Retinal pigment epithelial cell (primary cell): ENCODE measurements around the gene SKI.

Experiments
- DNase-seq: peaks from one replicate; pipeline ENCODE4 v3.0.0-alpha.2; 2010; ENCODE audit warnings: low read depth
- H3K4me3 ChIP-seq: 2 replicates; pipeline ENCODE4 v1.5.1; 2011; ENCODE audit warnings: mild to moderate bottlenecking, low read length, control low read depth, moderate library complexity
- CTCF ChIP-seq: conservative IDR thresholded peaks from 2 replicates; pipeline ENCODE4 v1.5.1; 2011; ENCODE audit warnings: low read depth, low read length, control low read depth, inconsistent platforms

SKI gene

GRCh38 chr1:2251363-2251762, 23.2 kb downstream of the SKI start:
- no peak for TF ChIP-seq CTCF
- no peak overlapping the region for H3K4me3 ChIP-seq

GRCh38 chr1:2251786-2252185, 23.7 kb downstream of the SKI start:
- no peak overlapping the region for H3K4me3 ChIP-seq
- TF ChIP-seq CTCF: no peak
- no peak for DNase-seq

More at GRCh38 chr1:2251363-2251762, 23.2 kb downstream of the SKI start:
- no peak for DNase-seq

- no peak for TF ChIP-seq CTCF
- DNase-seq: no peak
- H3K4me3 ChIP-seq: no peak overlapping the region
Observed at GRCh38 chr1:2252423-2252822, 24.3 kb downstream of the SKI start.

GRCh38 chr1:2253036-2253796, 25.1 kb downstream of the SKI start:
- H3K4me3 ChIP-seq: no peak overlapping the region
- no peak for TF ChIP-seq CTCF
- DNase-seq: no peak

GRCh38 chr1:2253797-2254480, 25.8 kb downstream of the SKI start:
- no peak for DNase-seq
- no peak for TF ChIP-seq CTCF
- H3K4me3 ChIP-seq: no peak overlapping the region

DNA sequence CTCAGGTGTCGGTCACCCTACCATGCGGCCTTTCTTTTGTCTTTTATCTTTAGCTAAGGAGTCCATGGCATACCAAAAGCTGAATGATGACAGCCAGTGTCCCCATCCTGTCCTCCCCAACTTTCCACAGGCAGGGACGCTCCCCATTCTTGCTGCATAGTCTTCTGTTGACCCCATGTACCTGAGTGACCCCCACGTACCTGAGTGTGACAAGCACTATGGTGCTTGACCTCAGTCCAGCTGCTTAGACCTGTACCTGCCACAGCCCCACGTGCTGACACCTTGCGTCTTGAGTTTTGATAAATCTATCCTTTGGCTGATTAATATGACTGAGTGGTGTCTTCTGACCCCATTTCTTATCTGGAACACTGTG, 26.9 kb downstream of the SKI start:
- no peak overlapping the region for H3K4me3 ChIP-seq
- TF ChIP-seq CTCF: no peak
- no peak for DNase-seq
